Heart left ventricle (tissue), 13 donors: Measurements from ENCODE around the gene OLFML3.

ENCODE experiments used
- CTCF ChIP-seq, 12 donors: fragments of 200-600 bp; sonication (generic) in 4 of 12; IDR thresholded peaks; one replicate each; pipeline versions ENCODE4 v1.5.0 to v1.8.0; 2018 to 2022; ENCODE audit warnings: antibody characterized with exemption in 12 of 12, mild to moderate bottlenecking in 5 of 12
- POLR2A ChIP-seq, 2 donors: fragments of 450-650 bp; IDR thresholded peaks; one replicate each; pipeline ENCODE4 v1.6.1; 2017; ENCODE audit warnings: antibody characterized with exemption in 2 of 2, mild to moderate bottlenecking in 2 of 2, moderate library complexity in 2 of 2
- donor health status: ischemic (EF 13 %, LVEDD 7.1; RV severe dilation, severe dysfunction).
- donor health status: DM: no; HTN: yes; CAD: no.
- donor health status: DM: no; HTN: no; CAD: no.
- donor health status: ischemic (EF 25% LVEDD 6.9; RV normal size, moderate dysfunction).
- donor health status: ischemic (EF 25% LVEDD 5.7; RV mildly dilated, moderate dysfunction).
- donor health status: ischemic (EF 35%, LVEDD 5.7; RV mildly dilated, moderate dysfunction).
- donor health status: nonischemic (EF 11% LVEDD 7.7; RV severe dilation, severe dysfunction).
- donor health status: DM: yes; HTN: yes; CAD: no.
- donor health status: PGD.
- donor health status: ischemic (EF 29% LVEDD 5.4; RV normal size, mild dysfunction).
- donor health status: nonischemic (EF 23%, LVEDD 6.1; RV moderate dilation, normal function).

GRCh38 chr1:113947388-113948107, 31.7 kb upstream of the OLFML3 start:
- TF ChIP-seq POLR2A (IDR thresholded peaks at IDR 0.05) (no peak), CTCF (IDR thresholded peaks at IDR 0.05) (no peak)
